Stimulated activated naive B cell treated with anti-CD40 and anti-IgM and Interleukin-4, amounts not matched to agents 10 μg/mL and 1 μg/mL and 100 μg/mL, for 72 hours (primary cell): ENCODE measurements around the gene POU2F2.
A peak's percentile ranks its signal among the peaks of the same experiment; 100 is the strongest.

Experiments
- ATAC-seq, 2 donors: fragments of 150-1000 bp; cut with Tn5 transposase; replicated peaks; 2 replicates each; pipeline ENCODE4 v1.10.0; 2021; ENCODE audit warnings: moderate library complexity in 1 of 2
- DNase-seq: peaks from one replicate; pipeline ENCODE4 v3.0.0; 2021
- H3K27ac Mint-ChIP-seq: one replicate; pipeline ENCODE4 v1.8.0; 2022; ENCODE audit warnings: mild to moderate bottlenecking, mixed read lengths
- H3K27me3 Mint-ChIP-seq, 2 donors: one replicate each; pipeline ENCODE4 v1.8.0; 2022; ENCODE audit warnings: mixed read lengths in 2 of 2
- H3K36me3 Mint-ChIP-seq, 2 donors: one replicate each; pipeline ENCODE4 v1.8.0; 2022; ENCODE audit warnings: mixed read lengths in 2 of 2, mild to moderate bottlenecking in 1 of 2
- H3K4me1 Mint-ChIP-seq, 2 donors: one replicate each; pipeline ENCODE4 v1.8.0; 2022; ENCODE audit warnings: mixed read lengths in 2 of 2, mild to moderate bottlenecking in 1 of 2
- H3K4me3 Mint-ChIP-seq, 2 donors: one replicate each; pipeline ENCODE4 v1.8.0; 2022; ENCODE audit warnings: mild to moderate bottlenecking in 2 of 2, mixed read lengths in 2 of 2, moderate library complexity in 1 of 2
- H3K9me3 Mint-ChIP-seq, 2 donors: one replicate each; pipeline ENCODE4 v1.8.0; 2022; ENCODE audit warnings: mixed read lengths in 2 of 2, mild to moderate bottlenecking in 1 of 2

The POU2F2 gene

DNA sequence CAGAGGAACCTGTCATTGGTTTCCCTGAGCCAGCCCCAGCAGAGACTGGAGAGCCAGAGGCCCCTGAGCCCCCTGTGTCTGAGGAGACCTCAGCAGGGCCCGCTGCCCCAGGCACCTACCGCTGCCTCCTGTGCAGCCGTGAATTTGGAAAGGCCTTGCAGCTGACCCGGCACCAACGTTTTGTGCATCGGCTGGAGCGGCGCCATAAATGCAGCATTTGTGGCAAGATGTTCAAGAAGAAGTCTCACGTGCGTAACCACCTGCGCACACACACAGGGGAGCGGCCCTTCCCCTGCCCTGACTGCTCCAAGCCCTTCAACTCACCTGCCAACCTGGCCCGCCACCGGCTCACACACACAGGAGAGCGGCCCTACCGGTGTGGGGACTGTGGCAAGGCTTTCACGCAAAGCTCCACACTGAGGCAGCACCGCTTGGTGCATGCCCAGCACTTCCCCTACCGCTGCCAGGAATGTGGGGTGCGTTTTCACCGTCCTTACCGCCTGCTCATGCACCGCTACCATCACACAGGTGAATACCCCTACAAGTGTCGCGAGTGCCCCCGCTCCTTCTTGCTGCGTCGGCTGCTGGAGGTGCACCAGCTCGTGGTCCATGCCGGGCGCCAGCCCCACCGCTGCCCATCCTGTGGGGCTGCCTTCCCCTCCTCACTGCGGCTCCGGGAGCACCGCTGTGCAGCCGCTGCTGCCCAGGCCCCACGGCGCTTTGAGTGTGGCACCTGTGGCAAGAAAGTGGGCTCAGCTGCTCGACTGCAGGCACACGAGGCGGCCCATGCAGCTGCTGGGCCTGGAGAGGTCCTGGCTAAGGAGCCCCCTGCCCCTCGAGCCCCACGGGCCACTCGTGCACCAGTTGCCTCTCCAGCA lies 52.1 kb downstream of the POU2F2 start:
- ATAC-seq (no peak), DNase-seq (no peak)
- no peaks in the 10 kb centered on the region for H3K9me3 Mint-ChIP-seq
- H3K36me3 Mint-ChIP-seq: peaks cover 28 to 68% of the 10 kb centered on the region in 2 donors
- no peak overlapping the region for H3K27ac Mint-ChIP-seq
- no peaks in the 10 kb centered on the region for H3K27me3 Mint-ChIP-seq
- H3K4me3 Mint-ChIP-seq: no peak overlapping the region
- H3K4me1 Mint-ChIP-seq: peaks cover 34 to 41% of the 10 kb centered on the region in 2 donors

- DNase-seq (no peak), ATAC-seq (no peak)
- Mint-ChIP-seq H3K9me3 (no peaks in the 10 kb centered on the region), H3K27ac (peak overlapping the region; percentile 53), H3K27me3 (no peaks in the 10 kb centered on the region), H3K36me3 (peaks cover 28 to 64% of the 10 kb centered on the region in 2 donors), H3K4me1 (peaks cover 38 to 43% of the 10 kb centered on the region in 2 donors), H3K4me3 (no peak overlapping the region)
These were observed 53.0 kb downstream of the POU2F2 start for GRCh38 chr19:42079276-42079669.

GRCh38 chr19:42078538-42079275 lies 53.5 kb downstream of the POU2F2 start:
- DNase-seq (no peak), ATAC-seq (no peak)
- peak overlapping the region; percentile 94 to 98 for H3K4me3 Mint-ChIP-seq
- peaks cover 24 to 59% of the 10 kb centered on the region in 2 donors for H3K36me3 Mint-ChIP-seq
- no peaks in the 10 kb centered on the region for H3K9me3 Mint-ChIP-seq
- peak overlapping the region; percentile 25 for H3K27ac Mint-ChIP-seq
- H3K27me3 Mint-ChIP-seq: no peaks in the 10 kb centered on the region
- H3K4me1 Mint-ChIP-seq: peaks cover 36 to 43% of the 10 kb centered on the region in 2 donors

GRCh38 chr19:42078058-42078457 lies 54.2 kb downstream of the POU2F2 start:
- peak overlapping the region; percentile 94 to 98 for H3K4me3 Mint-ChIP-seq
- peaks cover 24 to 58% of the 10 kb centered on the region in 2 donors for H3K36me3 Mint-ChIP-seq
- H3K9me3 Mint-ChIP-seq: no peaks in the 10 kb centered on the region
- H3K4me1 Mint-ChIP-seq: peaks cover 36 to 43% of the 10 kb centered on the region in 2 donors
- ATAC-seq (no peak), DNase-seq (no peak)
- peak overlapping the region; percentile 25 for H3K27ac Mint-ChIP-seq
- no peaks in the 10 kb centered on the region for H3K27me3 Mint-ChIP-seq

- ATAC-seq (peak; percentile 22 to 32), DNase-seq (no peak)
- H3K9me3 Mint-ChIP-seq: no peaks in the 10 kb centered on the region
- peaks cover 34 to 39% of the 10 kb centered on the region in 2 donors for H3K4me1 Mint-ChIP-seq
- H3K27me3 Mint-ChIP-seq: no peaks in the 10 kb centered on the region
- peak overlapping the region; percentile 98 for H3K27ac Mint-ChIP-seq
- H3K36me3 Mint-ChIP-seq: peaks cover 14 to 50% of the 10 kb centered on the region in 2 donors
- peak overlapping the region; percentile 94 to 98 for H3K4me3 Mint-ChIP-seq
These were observed 55.8 kb downstream of the POU2F2 start for GRCh38 chr19:42076380-42076944.

GRCh38 chr19:42075616-42076379 lies 56.4 kb downstream of the POU2F2 start, which contains the start of gene ZNF574:
Gene ZNF574, plus strand, starts transcription at chr19:42076166. Its CDS starts 2,441 bp downstream, at chr19:42078607.
- DNase-seq (peak; percentile 98), ATAC-seq (peak; percentile 96)
- H3K4me1 Mint-ChIP-seq: peaks cover 30 to 33% of the 10 kb centered on the region in 2 donors
- peaks cover 13 to 43% of the 10 kb centered on the region in 2 donors for H3K36me3 Mint-ChIP-seq
- peak within 1 kb of the TSS; percentile 94 to 98 for H3K4me3 Mint-ChIP-seq
- H3K9me3 Mint-ChIP-seq: no peaks in the 10 kb centered on the region
- H3K27me3 Mint-ChIP-seq: peaks cover 3 to 4% of the 10 kb centered on the region in 2 donors
- H3K27ac Mint-ChIP-seq: peak within 1 kb of the TSS; percentile 100

DNA sequence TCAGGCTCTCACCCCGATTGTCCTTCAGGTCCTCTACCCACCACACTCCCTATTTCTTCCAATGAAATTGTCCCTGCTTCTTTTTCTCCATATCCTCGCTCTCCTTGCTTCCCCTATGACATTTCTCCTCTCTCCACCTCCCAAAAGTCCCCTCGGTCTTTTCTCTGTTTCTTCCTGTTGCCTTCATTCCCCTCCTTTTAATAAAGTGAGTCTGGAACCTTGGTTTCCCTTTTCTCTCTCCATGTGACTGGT lies 57.0 kb downstream of the POU2F2 start:
- H3K4me3 Mint-ChIP-seq: peak overlapping the region; percentile 94 to 98
- H3K27ac Mint-ChIP-seq: peak overlapping the region; percentile 100
- H3K36me3 Mint-ChIP-seq: peaks cover 13 to 42% of the 10 kb centered on the region in 2 donors
- H3K9me3 Mint-ChIP-seq: no peaks in the 10 kb centered on the region
- H3K27me3 Mint-ChIP-seq: peaks cover 9% of the 10 kb centered on the region in 2 donors
- ATAC-seq (peak; percentile 1 to 8), DNase-seq (no peak)
- H3K4me1 Mint-ChIP-seq: peaks cover 30 to 33% of the 10 kb centered on the region in 2 donors

- DNase-seq: peak; percentile 31
- Mint-ChIP-seq H3K27me3 (peaks cover 11 to 12% of the 10 kb centered on the region in 2 donors), H3K4me3 (peak overlapping the region; percentile 94 to 98), H3K9me3 (no peaks in the 10 kb centered on the region), H3K36me3 (peaks cover 13 to 37% of the 10 kb centered on the region in 2 donors), H3K4me1 (peaks cover 30 to 33% of the 10 kb centered on the region in 2 donors), H3K27ac (peak overlapping the region; percentile 100)
- peak in 1 of 2 donors; percentile 8 for ATAC-seq
These were observed 57.5 kb downstream of the POU2F2 start for GRCh38 chr19:42074513-42075363.

- peaks cover 9 to 10% of the 10 kb centered on the region in 2 donors for H3K4me1 Mint-ChIP-seq
- peaks cover 11 to 12% of the 10 kb centered on the region in 2 donors for H3K27me3 Mint-ChIP-seq
- no peak overlapping the region for H3K4me3 Mint-ChIP-seq
- peaks cover 5 to 10% of the 10 kb centered on the region in 2 donors for H3K36me3 Mint-ChIP-seq
- H3K9me3 Mint-ChIP-seq: no peaks in the 10 kb centered on the region
- H3K27ac Mint-ChIP-seq: no peak overlapping the region
- no peak for DNase-seq
- ATAC-seq: no peak
These were observed 61.0 kb downstream of the POU2F2 start for GRCh38 chr19:42071247-42071646.

- Mint-ChIP-seq H3K27me3 (peaks cover 12 to 15% of the 10 kb centered on the region in 2 donors), H3K4me3 (peak within 1 kb of the TSS in 1 of 2 donors; percentile 16), H3K36me3 (no peaks in the 10 kb centered on the region), H3K27ac (no peak within 1 kb of the TSS), H3K4me1 (peaks cover under 1 to 1% of the 10 kb centered on the region in 2 donors), H3K9me3 (no peaks in the 10 kb centered on the region)
- DNase-seq: no peak
- ATAC-seq: peak; percentile 32 to 36
These were observed 62.5 kb downstream of the POU2F2 start, which contains the start of gene GRIK5 for GRCh38 chr19:42069619-42070351. Gene GRIK5, minus strand, starts transcription at chr19:42070206. Its CDS starts 4,436 bp downstream, at chr19:42065770.

DNA sequence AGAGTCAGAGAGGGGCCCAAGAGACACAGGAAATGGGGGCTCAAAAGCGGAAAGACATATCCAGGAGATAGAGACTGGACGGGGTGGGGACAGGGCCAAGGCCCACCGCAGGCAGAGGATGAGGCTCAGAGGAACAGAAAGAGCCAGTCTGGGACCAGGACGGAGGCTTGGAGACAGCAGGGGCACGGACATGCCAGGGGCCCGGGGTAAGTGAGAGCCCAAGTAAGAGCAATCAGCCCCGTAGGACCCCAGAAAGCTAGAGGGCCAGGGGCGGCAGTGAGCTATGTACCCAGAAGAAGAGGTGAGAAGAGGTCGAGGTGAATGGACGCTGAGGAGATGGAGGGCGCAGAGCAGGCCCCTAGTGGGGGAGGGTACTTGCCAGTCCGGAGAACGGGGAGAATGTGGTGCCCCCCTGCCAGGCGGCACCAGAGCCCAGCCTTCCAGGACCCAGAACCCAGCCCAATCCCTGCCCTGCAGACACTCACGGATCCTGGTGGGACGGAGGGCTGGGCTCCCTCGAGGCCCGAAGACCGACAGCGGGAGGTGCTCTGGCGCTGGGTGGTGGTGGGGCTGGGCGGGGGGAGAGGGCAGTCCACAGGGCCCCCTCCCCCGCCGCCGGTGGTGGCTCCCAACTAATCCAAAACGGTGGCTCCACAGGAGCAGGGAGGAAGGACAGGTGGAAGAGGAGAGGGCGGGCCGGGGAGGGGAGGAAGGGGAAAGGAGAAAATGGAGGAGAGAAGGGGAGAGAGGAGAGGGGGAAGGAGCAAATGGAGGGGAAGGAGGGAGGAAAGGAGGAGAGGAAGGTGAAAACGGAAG lies 63.3 kb downstream of the POU2F2 start:
- H3K4me1 Mint-ChIP-seq: no peaks in the 10 kb centered on the region
- peak in 1 of 2 donors; percentile 7 for ATAC-seq

GRCh38 chr19:42068361-42068755 lies 63.9 kb downstream of the POU2F2 start:
- no peak overlapping the region for H3K4me3 Mint-ChIP-seq
- no peaks in the 10 kb centered on the region for H3K36me3 Mint-ChIP-seq
- ATAC-seq: no peak
- DNase-seq: no peak
- peaks cover 12 to 19% of the 10 kb centered on the region in 2 donors for H3K27me3 Mint-ChIP-seq
- no peaks in the 10 kb centered on the region for H3K4me1 Mint-ChIP-seq
- no peaks in the 10 kb centered on the region for H3K9me3 Mint-ChIP-seq
- no peak overlapping the region for H3K27ac Mint-ChIP-seq

More for the DNA sequence above, 63.3 kb downstream of the POU2F2 start:
- no peaks in the 10 kb centered on the region for H3K9me3 Mint-ChIP-seq
- no peak overlapping the region for H3K27ac Mint-ChIP-seq
- H3K27me3 Mint-ChIP-seq: peaks cover 12 to 19% of the 10 kb centered on the region in 2 donors
- no peak for DNase-seq
- H3K36me3 Mint-ChIP-seq: no peaks in the 10 kb centered on the region
- H3K4me3 Mint-ChIP-seq: no peak overlapping the region
